ENCODE measurements around the gene NUPR2.

DNA sequence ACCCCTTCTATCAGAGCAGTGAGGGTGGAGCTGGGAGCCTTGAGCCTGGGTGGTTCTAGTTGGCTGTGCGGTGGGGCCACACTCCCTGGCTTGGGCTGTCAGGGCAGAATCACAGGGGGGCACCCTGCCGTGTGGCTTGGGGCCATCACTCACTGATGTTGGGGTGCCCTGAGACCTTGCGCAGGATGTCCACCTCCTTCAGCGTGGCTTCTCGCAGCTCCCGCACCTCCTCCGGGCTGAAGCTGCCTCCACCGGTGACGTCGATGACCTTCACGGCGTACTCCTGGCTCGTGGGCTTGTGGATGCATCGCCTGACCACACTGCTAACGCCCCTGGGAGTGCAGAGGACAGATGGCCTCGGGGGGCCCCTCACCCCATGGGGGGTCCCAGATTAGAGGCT is 28.8 kb downstream of the NUPR2 start:
- TF ChIP-seq, protein P1, sequence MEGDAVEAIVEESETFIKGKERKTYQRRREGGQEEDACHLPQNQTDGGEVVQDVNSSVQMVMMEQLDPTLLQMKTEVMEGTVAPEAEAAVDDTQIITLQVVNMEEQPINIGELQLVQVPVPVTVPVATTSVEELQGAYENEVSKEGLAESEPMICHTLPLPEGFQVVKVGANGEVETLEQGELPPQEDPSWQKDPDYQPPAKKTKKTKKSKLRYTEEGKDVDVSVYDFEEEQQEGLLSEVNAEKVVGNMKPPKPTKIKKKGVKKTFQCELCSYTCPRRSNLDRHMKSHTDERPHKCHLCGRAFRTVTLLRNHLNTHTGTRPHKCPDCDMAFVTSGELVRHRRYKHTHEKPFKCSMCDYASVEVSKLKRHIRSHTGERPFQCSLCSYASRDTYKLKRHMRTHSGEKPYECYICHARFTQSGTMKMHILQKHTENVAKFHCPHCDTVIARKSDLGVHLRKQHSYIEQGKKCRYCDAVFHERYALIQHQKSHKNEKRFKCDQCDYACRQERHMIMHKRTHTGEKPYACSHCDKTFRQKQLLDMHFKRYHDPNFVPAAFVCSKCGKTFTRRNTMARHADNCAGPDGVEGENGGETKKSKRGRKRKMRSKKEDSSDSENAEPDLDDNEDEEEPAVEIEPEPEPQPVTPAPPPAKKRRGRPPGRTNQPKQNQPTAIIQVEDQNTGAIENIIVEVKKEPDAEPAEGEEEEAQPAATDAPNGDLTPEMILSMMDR (IDR thresholded peaks at IDR 0.05) = no peak
- no peak for TF ChIP-seq EZH2 (IDR thresholded peaks at IDR 0.05)
- TF ChIP-seq EZH2phosphoT487 (IDR thresholded peaks at IDR 0.05) = no peak

Measured in neural progenitor cell (in vitro differentiated cells).